Naive thymus-derived CD8-positive, alpha-beta T cell (primary cell): ENCODE measurements around the gene CDCA4. TPM values are rescaled to one million over a fixed set of nuclear protein-coding genes. Genes with fewer than 3 reads are reported as not detected.
A peak's percentile ranks its signal among the peaks of the same experiment; 100 is the strongest.

Experiments used
- ATAC-seq, 2 donors: fragments of 150-1000 bp; cut with Tn5 transposase in 1 of 2; sonication (Bioruptor Pico), chemical (Tn5 transposase) in 1 of 2; 1 replicate in 1 of 2; 2 replicates in 1 of 2; pipeline ENCODE4 v1.10.0; 2021; ENCODE audit warnings: mild to moderate bottlenecking in 2 of 2, moderate library complexity in 2 of 2
- POLR2A ChIA-PET: fragments of 350-600 bp; sonication (Branson Sonifier 250); formaldehyde crosslinking; loops from one replicate; lab custom pipeline; 2021; ENCODE audit warnings: antibody characterized with exemption; lab: Charles Lee
- DNase-seq, 10 donors: peaks; one replicate each; pipeline versions ENCODE4 v3.0.0 to v3.0.0-alpha.2; 2020 to 2022
- H3K27ac Mint-ChIP-seq, 10 donors: one replicate each; pipeline ENCODE4 v1.8.0; 2020 to 2022; ENCODE audit warnings: mild to moderate bottlenecking in 10 of 10, mixed read lengths in 10 of 10, moderate library complexity in 4 of 10, inconsistent platforms in 1 of 10
- H3K27me3 Mint-ChIP-seq, 5 donors: one replicate each; pipeline ENCODE4 v1.8.0; 2021 to 2022; ENCODE audit warnings: mixed read lengths in 5 of 5
- H3K36me3 Mint-ChIP-seq, 3 donors: one replicate each; pipeline ENCODE4 v1.8.0; 2020 to 2022; ENCODE audit warnings: mixed read lengths in 3 of 3, mild to moderate bottlenecking in 2 of 3, inconsistent platforms in 1 of 3
- H3K4me1 Mint-ChIP-seq, 4 donors: one replicate each; pipeline ENCODE4 v1.8.0; 2021 to 2022; ENCODE audit warnings: mixed read lengths in 4 of 4
- H3K4me3 Mint-ChIP-seq, 10 donors: one replicate each; pipeline ENCODE4 v1.8.0; 2020 to 2022; ENCODE audit warnings: mild to moderate bottlenecking in 10 of 10, mixed read lengths in 10 of 10, moderate library complexity in 6 of 10, inconsistent platforms in 1 of 10
- H3K9me3 Mint-ChIP-seq, 9 donors: one replicate each; pipeline ENCODE4 v1.8.0; 2020 to 2022; ENCODE audit warnings: mixed read lengths in 9 of 9, mild to moderate bottlenecking in 3 of 9, inconsistent platforms in 1 of 9, moderate library complexity in 1 of 9
- polyA plus RNA-seq, 3 donors: library from polyadenylated mRNA; unstranded; fragments of 300-500 nt; fragmentation: Illumina TruSeq; gene quantifications; one replicate each; pipeline ENCODE4 v1.2.3, GENCODE V29; 2021
- total RNA-seq, 8 experiments: library from RNA in 2 of 8; stranded (reverse) in 2 of 8; gene quantifications; one replicate each; pipeline ENCODE4 v1.2.3 and lab custom pipeline; 2021 to 2026

CDCA4 gene
- total and polyA plus RNA-seq, 5 experiments from 2014 or later, result 8.2 to 12.4 (median 11.3) TPM

DNA sequence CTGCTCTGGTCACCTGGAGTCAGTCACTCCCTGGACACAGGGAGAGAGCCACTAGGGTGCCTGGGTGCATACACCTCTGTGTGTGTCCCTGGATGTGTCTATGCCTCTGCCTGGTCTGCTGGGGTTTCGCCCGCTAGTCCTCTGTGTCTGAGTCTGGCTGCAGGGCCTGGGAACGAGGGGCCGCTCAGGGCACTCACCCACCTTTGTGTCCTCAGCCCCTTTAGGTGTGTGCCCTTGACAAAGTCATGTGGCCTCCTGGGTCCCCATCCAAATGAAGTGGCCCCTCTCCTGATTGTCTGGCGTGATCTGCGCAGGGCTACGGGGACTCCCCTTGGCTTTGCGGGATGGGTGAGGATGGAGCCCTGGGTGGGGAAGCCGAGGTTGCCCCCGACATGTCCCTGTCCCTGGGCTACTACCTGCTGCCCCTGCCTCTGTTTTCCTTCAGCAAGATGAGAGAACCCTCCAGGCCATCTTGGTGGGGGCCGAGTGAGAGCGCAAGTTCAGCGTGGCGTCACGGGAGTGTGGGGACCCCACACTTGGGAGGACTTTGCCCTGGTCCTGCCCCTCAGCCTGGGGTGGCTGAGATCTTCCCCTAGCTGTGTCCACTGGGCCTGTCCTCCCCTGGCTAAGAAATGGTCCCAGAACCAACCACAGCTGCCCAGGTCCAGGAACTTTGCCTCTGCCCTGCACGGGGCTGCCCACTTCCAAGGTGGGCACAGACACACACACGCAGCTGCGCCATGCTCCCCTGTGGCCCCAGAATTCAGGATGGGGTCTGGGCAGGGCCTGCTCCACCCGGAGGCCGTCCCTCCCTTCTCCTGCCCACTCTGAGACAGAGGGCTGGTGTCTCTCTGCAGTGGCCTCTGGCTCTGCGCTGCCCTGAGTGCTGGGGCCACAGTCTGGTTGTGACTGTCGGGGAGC, 40.0 kb downstream of the CDCA4 start:
- no peak for ATAC-seq
- Mint-ChIP-seq H3K9me3 (no peaks in the 10 kb centered on the region), H3K4me3 (peak overlapping the region in 1 of 10 donors; percentile 38), H3K4me1 (peaks cover 10 to 20% (median 17%) of the 10 kb centered on the region in 4 donors), H3K36me3 (peaks cover 0 to 2% (median 2%) of the 10 kb centered on the region in 3 donors), H3K27ac (no peak overlapping the region), H3K27me3 (peaks cover 5 to 24% (median 9%) of the 10 kb centered on the region in 5 donors)
- POLR2A ChIA-PET, result interaction anchor here (0.5 kb wide), 1 partner anchor 65 kb away, joined by 6 read pairs; no protein-coding TSS in a partner anchor
- no peak for DNase-seq

GRCh38 chr14:104979758-104980610, 40.9 kb downstream of the CDCA4 start:
- no peaks in the 10 kb centered on the region for H3K9me3 Mint-ChIP-seq
- H3K4me3 Mint-ChIP-seq, result peak overlapping the region in 9 of 10 donors; percentile 0 to 57 (median 5)
- peaks cover 0 to 2% (median 2%) of the 10 kb centered on the region in 3 donors for H3K36me3 Mint-ChIP-seq
- POLR2A ChIA-PET, result interaction anchor here (0.6 to 1.0 kb wide), 2 partner anchors 41 to 65 kb away, joined by 3 read pairs; partner anchors contain the start of gene CDCA4
- peak overlapping the region in 4 of 10 donors; percentile 13 to 56 (median 40) for H3K27ac Mint-ChIP-seq
- ATAC-seq (no peak), DNase-seq (peak in 1 of 10 donors; percentile 16)
- peaks cover 12 to 25% (median 20%) of the 10 kb centered on the region in 4 donors for H3K4me1 Mint-ChIP-seq
- peaks cover 5 to 29% (median 13%) of the 10 kb centered on the region in 5 donors for H3K27me3 Mint-ChIP-seq

DNA sequence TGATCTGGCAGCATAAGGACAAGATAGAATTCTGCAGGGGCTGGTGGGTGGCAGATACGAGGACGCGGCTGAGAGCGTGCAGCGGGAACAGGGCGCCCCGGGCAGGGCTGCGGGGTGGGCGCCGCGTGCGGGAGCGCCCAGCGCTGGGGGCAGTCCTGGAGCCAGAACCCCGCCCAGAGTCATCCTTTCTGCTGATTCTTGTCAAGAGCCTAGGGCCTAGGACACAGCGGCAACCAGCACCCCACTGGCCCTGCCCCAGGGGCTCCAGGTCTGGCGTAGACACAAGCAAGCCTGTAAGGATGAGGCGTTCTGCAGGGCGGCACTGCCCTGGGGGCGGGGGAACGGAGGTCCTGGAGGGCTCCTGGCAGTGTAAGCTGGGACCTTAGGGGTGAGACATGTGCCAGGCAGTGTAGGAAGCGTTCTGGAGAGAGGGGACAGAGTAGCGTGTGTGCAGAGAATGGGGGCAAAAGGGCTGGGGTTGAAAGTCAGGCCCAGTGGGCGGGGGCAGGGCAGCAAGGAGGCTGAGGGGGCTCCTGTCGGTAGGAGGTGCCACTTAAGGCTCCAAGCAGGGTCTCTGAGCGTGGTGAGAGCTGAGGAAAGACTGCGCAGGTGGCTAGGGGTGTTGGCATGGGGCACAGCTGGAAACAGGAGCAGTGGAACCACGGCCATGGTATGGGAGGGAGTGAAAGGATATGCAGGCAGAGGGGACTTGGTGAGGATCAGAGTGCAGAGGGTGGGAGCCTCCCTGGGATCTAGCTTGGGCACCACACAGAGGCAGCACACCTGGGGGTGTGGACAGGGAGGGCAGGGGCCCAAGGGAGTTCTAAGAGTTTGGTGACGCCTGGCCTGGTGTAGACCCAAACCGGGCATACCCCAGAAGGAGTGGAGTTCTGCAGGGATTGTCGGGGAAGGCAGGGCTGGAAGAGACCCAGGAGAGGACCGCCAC, 41.9 kb downstream of the CDCA4 start:
- Mint-ChIP-seq H3K9me3 (no peaks in the 10 kb centered on the region), H3K4me1 (peaks cover 9 to 25% (median 16%) of the 10 kb centered on the region in 4 donors)
- peak in 1 of 10 donors; percentile 60 for DNase-seq

GRCh38 chr14:104977681-104978653, 42.9 kb downstream of the CDCA4 start, which contains the start of gene AHNAK2:
TSS of gene AHNAK2 (minus strand) at chr14:104978374. CDS start at chr14:104978237, 137 bp downstream.
- Mint-ChIP-seq H3K36me3 (peaks cover 0 to 2% (median 2%) of the 10 kb centered on the region in 3 donors), H3K4me1 (peaks cover 7 to 25% (median 16%) of the 10 kb centered on the region in 4 donors), H3K27me3 (peaks cover 5 to 32% (median 13%) of the 10 kb centered on the region in 5 donors), H3K4me3 (peak within 1 kb of the TSS; percentile 71 to 90 (median 82)), H3K9me3 (no peaks in the 10 kb centered on the region), H3K27ac (peak within 1 kb of the TSS in 5 of 10 donors; percentile 27 to 66 (median 49))
- DNase-seq (peak in 6 of 10 donors; percentile 26 to 60 (median 40)), ATAC-seq (peak; percentile 68 to 78)
- POLR2A ChIA-PET, result interaction anchor here (1.3 kb wide), 1 partner anchor 43 kb away, joined by 7 read pairs; the partner anchor contains the start of gene CDCA4

More for the DNA sequence above, 41.9 kb downstream of the CDCA4 start:
- Mint-ChIP-seq H3K27me3 (peaks cover 5 to 32% (median 13%) of the 10 kb centered on the region in 5 donors), H3K27ac (peak overlapping the region in 5 of 10 donors; percentile 30 to 66 (median 49)), H3K36me3 (peaks cover 0 to 2% (median 2%) of the 10 kb centered on the region in 3 donors), H3K4me3 (peak overlapping the region; percentile 5 to 58 (median 42))
- ATAC-seq, result peak in 1 of 2 donors; percentile 12
- POLR2A ChIA-PET, result interaction anchor here (0.6 to 1.0 kb wide), 2 partner anchors 42 to 66 kb away, joined by 3 read pairs; partner anchors contain the start of gene CDCA4

DNA sequence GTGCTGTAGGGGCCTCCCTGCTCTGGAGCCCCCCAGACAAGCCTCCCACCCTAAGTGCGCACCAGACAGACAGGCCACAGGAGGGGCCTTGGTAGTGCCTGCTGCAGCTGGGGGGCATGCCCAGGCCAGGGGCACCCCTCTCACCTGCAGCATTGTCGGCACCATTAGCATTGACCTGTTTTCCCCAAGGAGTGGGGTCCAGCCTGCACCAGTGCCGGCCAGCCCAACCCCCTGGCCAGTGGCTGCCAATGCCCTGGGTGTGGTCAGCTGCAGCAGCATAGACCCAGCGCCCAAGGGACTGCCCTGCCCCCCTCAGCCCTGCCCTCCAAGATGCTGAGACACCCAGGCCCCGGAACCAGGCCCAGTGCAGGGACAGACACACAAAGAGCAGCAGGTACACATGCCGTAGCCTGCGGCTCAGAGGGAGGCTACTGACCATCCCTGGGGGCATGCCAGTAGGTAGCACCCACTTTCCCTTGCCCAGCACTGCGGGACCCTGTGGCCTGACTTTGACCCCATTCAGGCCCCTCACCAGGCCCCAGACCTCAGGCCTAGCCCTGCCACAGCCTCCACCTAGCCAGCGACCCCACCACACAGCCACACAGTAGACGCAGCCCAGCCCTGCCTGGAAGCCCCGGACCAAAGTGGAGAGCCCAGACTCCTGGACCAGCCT, 43.7 kb downstream of the CDCA4 start:
- ATAC-seq, result no peak
- no peaks in the 10 kb centered on the region for H3K9me3 Mint-ChIP-seq
- H3K27me3 Mint-ChIP-seq, result peaks cover 5 to 32% (median 13%) of the 10 kb centered on the region in 5 donors
- no peak overlapping the region for H3K27ac Mint-ChIP-seq
- H3K36me3 Mint-ChIP-seq, result peaks cover 0 to 2% (median 2%) of the 10 kb centered on the region in 3 donors
- H3K4me3 Mint-ChIP-seq, result peak overlapping the region; percentile 24 to 90 (median 76)
- peak in 1 of 10 donors; percentile 64 for DNase-seq
- H3K4me1 Mint-ChIP-seq, result peaks cover 7 to 25% (median 16%) of the 10 kb centered on the region in 4 donors
- POLR2A ChIA-PET, result interaction anchor here (1.3 to 2.9 kb wide), 2 partner anchors 44 to 69 kb away, joined by 7 to 19 read pairs; partner anchors contain the start of gene CDCA4

DNA sequence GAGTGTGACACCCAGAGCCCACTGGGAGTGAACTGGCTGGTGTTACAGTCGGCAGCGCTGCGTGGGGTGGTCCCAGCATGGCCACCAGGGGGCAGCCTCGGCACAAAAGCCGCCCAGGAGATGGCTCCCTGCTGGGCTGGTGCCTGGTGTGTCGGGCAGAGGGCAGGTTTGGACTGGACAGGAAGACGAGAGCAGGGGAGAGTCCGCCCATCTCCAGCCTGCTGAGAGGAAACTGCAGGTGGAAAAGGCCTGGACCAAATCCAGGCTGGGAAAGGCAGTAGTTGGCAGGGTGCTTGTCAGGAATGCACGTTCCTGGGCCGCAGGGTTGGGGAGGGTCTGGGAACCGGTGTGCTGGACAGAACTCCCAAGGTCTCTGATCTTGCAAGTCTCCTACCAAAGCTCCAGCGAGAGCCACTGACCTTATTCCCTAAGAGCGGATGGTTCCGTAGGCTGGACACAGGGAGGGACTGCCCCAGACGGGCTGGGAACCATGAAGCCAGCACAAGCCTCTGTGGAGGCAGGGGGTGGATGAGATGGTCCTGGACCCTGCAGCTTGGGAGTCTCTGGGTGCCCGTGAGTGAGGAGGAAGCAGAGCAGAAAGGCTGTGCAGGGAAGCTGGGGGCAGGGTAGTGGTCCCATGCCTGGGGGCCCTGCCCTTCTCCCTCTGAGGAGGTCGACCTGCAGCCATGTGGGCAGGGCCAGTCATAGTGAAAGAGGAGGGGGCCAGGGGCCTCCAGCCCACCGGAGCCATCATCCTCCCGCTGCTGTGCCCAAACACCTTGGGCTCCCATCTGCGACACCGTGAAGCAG, 44.5 kb downstream of the CDCA4 start:
- no peaks in the 10 kb centered on the region for H3K9me3 Mint-ChIP-seq
- ATAC-seq (peak; percentile 85 to 86), DNase-seq (peak; percentile 70 to 90 (median 84))
- peak overlapping the region in 5 of 10 donors; percentile 42 to 91 (median 71) for H3K27ac Mint-ChIP-seq
- H3K4me1 Mint-ChIP-seq, result peaks cover 7 to 25% (median 16%) of the 10 kb centered on the region in 4 donors
- POLR2A ChIA-PET, result interaction anchor here (1.2 to 2.9 kb wide), 4 partner anchors 8 to 69 kb away, joined by 3 to 19 read pairs (median 8); partner anchors contain the start of genes CDCA4 and CLBA1
- peaks cover 0 to 2% (median 2%) of the 10 kb centered on the region in 3 donors for H3K36me3 Mint-ChIP-seq
- H3K4me3 Mint-ChIP-seq, result peak overlapping the region; percentile 31 to 88 (median 75)
- peaks cover 5 to 35% (median 16%) of the 10 kb centered on the region in 5 donors for H3K27me3 Mint-ChIP-seq

DNA sequence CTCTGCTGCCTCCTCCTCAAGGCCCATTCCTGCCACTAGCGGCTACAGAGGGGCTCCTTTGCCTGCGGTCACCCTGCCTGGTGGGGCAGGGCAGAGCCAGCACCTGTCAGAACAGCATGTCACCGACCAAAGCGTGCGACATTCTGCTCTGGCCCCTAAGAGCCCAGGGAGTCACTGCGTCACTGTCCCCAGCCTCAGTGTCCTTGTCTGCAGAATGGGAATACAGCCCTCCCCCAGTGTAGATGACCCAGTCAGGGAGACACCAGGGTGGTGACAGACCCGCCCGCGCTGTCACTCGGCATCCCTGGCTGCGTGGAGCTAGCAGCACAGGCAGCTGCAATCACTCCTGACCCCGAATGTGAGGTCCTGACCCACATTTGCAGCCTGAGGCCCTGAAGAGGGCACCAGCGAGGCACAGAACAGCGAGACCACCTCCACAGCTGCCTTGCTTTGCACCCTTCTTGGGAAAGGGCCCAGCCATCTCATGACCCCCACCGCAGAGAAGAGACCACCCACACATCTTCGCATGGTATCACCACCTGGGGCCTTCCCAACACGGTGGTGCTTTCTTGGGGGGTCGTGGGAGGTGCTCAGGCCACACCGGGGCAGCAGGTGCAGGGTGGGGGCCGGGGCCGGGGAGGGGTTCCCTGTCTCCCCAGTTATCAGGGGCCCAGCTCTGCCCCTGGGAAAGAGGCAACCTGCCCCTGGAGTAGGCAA, 45.2 kb downstream of the CDCA4 start:
- Mint-ChIP-seq H3K27ac (peak overlapping the region in 3 of 10 donors; percentile 42 to 91 (median 50)), H3K27me3 (peaks cover 5 to 37% (median 17%) of the 10 kb centered on the region in 5 donors), H3K4me3 (peak overlapping the region in 3 of 10 donors; percentile 67 to 88 (median 70)), H3K36me3 (peaks cover 0 to 2% (median 2%) of the 10 kb centered on the region in 3 donors), H3K9me3 (no peaks in the 10 kb centered on the region), H3K4me1 (peaks cover 7 to 25% (median 16%) of the 10 kb centered on the region in 4 donors)
- DNase-seq (peak in 1 of 10 donors; percentile 55), ATAC-seq (peak; percentile 16 to 24)
- POLR2A ChIA-PET, result interaction anchor here (0.8 to 2.9 kb wide), 4 partner anchors 9 to 70 kb away, joined by 3 to 19 read pairs (median 6); partner anchors contain the start of genes CDCA4 and CLBA1

DNA sequence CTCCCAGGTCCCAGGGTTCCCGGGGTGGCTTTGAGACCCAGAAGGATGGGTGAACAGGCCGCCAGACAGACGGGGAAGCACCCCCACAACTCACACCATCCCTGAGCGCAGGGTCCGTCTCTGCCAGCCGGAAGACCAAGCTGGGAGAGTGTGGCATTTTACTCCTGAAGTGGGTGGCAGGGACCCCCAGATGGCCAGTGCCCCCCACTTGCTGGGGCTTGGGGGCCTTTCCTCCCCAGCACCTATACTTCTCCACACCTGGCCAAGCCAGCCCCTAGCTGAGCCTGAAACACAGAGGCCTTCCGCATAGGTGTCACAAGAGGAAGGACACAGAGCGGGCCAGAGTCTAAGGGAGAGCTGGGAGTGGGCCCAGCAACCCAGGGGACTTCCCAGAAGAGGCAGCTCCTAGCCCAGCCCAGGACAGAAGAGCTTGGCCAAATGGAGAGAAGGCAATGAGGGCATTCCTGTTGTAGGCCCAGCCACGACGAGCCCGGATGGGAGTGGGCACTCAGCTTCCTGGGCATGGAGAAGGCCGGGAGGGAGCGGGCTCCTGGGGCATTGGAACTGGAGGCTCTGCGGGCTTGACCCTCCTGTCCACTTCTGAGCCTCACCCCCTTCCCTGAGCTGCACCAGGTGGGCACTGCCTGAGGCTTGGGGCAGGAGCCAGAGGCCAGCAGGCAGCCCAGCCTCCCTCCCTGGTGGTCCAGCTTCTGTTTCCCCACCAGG, 46.1 kb downstream of the CDCA4 start:
- H3K4me3 Mint-ChIP-seq, result no peak overlapping the region
- DNase-seq (peak in 1 of 10 donors; percentile 57), ATAC-seq (no peak)
- H3K27me3 Mint-ChIP-seq, result peaks cover 4 to 37% (median 17%) of the 10 kb centered on the region in 5 donors
- peaks cover 7 to 25% (median 16%) of the 10 kb centered on the region in 4 donors for H3K4me1 Mint-ChIP-seq
- H3K36me3 Mint-ChIP-seq, result peaks cover 0 to 2% (median 2%) of the 10 kb centered on the region in 3 donors
- POLR2A ChIA-PET, result interaction anchor here (0.8 to 2.9 kb wide), 4 partner anchors 10 to 71 kb away, joined by 3 to 19 read pairs (median 8); partner anchors contain the start of genes CDCA4 and CLBA1
- H3K9me3 Mint-ChIP-seq, result no peaks in the 10 kb centered on the region
- peak overlapping the region in 1 of 10 donors; percentile 7 for H3K27ac Mint-ChIP-seq
